HG03571 (cell line): ENCODE results near the gene TP53I11.

Experiments
- ATAC-seq: cut with Tn5 transposase; IDR thresholded peaks from one replicate; pipeline ENCODE4 v1.9.1; 2021; ENCODE audit not compliant: unreplicated experiment

TP53I11 gene

GRCh38 chr11:44889266-44889665 is 61.4 kb downstream of the TP53I11 start:
- ATAC-seq: no peak

- ATAC-seq: no peak
These were observed 63.0 kb downstream of the TP53I11 start for GRCh38 chr11:44887636-44888035.

- no peak for ATAC-seq
These were observed 63.9 kb downstream of the TP53I11 start for GRCh38 chr11:44886790-44887140.

- ATAC-seq: no peak
These were observed 64.5 kb downstream of the TP53I11 start for GRCh38 chr11:44885919-44886789.

- ATAC-seq: no peak
These were observed 65.4 kb downstream of the TP53I11 start for GRCh38 chr11:44885065-44885810.

- no peak for ATAC-seq
These were observed 66.6 kb downstream of the TP53I11 start for GRCh38 chr11:44884056-44884455.

GRCh38 chr11:44883277-44883676 is 67.4 kb downstream of the TP53I11 start:
- no peak for ATAC-seq
